Measurements from ENCODE around the gene SPG7. TPM values are rescaled to one million over a fixed set of nuclear protein-coding genes. Genes with fewer than 3 reads are reported as not detected.

The SPG7 gene
- total RNA-seq, 1 experiment from 2014 or later = 119 TPM

GRCh38 chr16:89577055-89577759 is 69.0 kb downstream of the SPG7 start:
- H3K27me3 ChIP-seq (ENCODE audit: insufficient read depth, low read length) = peaks cover 3% of the 10 kb centered on the region; the same call in 1 of the 2 replicates
- no peak overlapping the region for H4K91ac ChIP-seq (ENCODE audit: insufficient read length, low read depth, low read length)
- H3K27ac ChIP-seq (ENCODE audit: insufficient read length, low read depth, low read length) = no peak overlapping the region
- no peak overlapping the region for H3K4me2 ChIP-seq (ENCODE audit: insufficient read depth, insufficient read length, low read length)
- no peak overlapping the region for H2AFZ ChIP-seq (ENCODE audit: low read length)
- no peaks in the 10 kb centered on the region for H4K20me1 ChIP-seq (ENCODE audit: control insufficient read depth, insufficient read depth, insufficient read length)
- Mint-ChIP-seq H3K4me1 (peaks cover 2 to 6% of the 10 kb centered on the region in 2 experiments; a peak in 2 of 4 replicates), H3K36me3 (ENCODE audit: insufficient read depth in 1 of 3, low read depth in 3 of 3) (peaks cover 0 to 6% (median 4%) of the 10 kb centered on the region in 3 experiments; a peak in 5 of 7 replicates), H3K9me3 (no peaks in the 10 kb centered on the region), H3K4me3 (peak overlapping the region; percentile 38 to 71), H3K27ac (no peak overlapping the region), H3K27me3 (ENCODE audit: low read depth) (peaks cover 50% of the 10 kb centered on the region)
- H3K4me1 ChIP-seq (ENCODE audit: insufficient read depth, low read length) = no peaks in the 10 kb centered on the region
- H3K14ac ChIP-seq (ENCODE audit: insufficient read depth, low read length) = no peak overlapping the region
- no peaks in the 10 kb centered on the region for H3K79me1 ChIP-seq (ENCODE audit: insufficient read depth, low read depth, low read length, poor library complexity, severe bottlenecking)
- no peaks in the 10 kb centered on the region for H3K79me2 ChIP-seq (ENCODE audit: insufficient read depth, low read length)
- H3T11ph ChIP-seq (ENCODE audit: low read length) = no peak overlapping the region
- no peak overlapping the region for H4K5ac ChIP-seq (ENCODE audit: insufficient read length, low read depth, low read length)
- no peak overlapping the region for H2BK120ac ChIP-seq (ENCODE audit: low read depth, low read length, poor library complexity, severe bottlenecking)
- H2AK5ac ChIP-seq (ENCODE audit: insufficient read length, low read length) = no peak overlapping the region
- no peak overlapping the region for H2BK20ac ChIP-seq (ENCODE audit: low read depth, low read length, poor library complexity, severe bottlenecking)
- no peak overlapping the region for H3K4ac ChIP-seq (ENCODE audit: low read depth, low read length)
- no peak overlapping the region for H3K56ac ChIP-seq (ENCODE audit: insufficient read length, low read depth, low read length)
- no peak overlapping the region for H3K23ac ChIP-seq (ENCODE audit: insufficient read length, low read depth, low read length)
- peaks cover 11% of the 10 kb centered on the region for H3K23me2 ChIP-seq (ENCODE audit: insufficient read length, low read depth, low read length, poor library complexity, severe bottlenecking)
- no peak overlapping the region for H2BK15ac ChIP-seq (ENCODE audit: low read depth, low read length)
- no peak for DNase-seq
- H3K9me3 ChIP-seq (ENCODE audit: control insufficient read depth, low read depth, low read length) = no peaks in the 10 kb centered on the region
- no peak overlapping the region for H2BK5ac ChIP-seq (ENCODE audit: insufficient read length, low read length)
- no peak overlapping the region for H3K9ac ChIP-seq (ENCODE audit: extremely low read depth, insufficient read length, low read length)
- TF ChIP-seq CTCF (conservative IDR thresholded peaks at IDR 0.05) = no peak
- no peak overlapping the region for H4K8ac ChIP-seq (replicated peaks; ENCODE audit: insufficient read length, low read depth, low read length)
- no peak overlapping the region for H2BK12ac ChIP-seq (ENCODE audit: insufficient read length, low read depth, low read length)
- no CpG with 5 or more reads among the region's 25 CpGs for WGBS (ENCODE audit: extremely low coverage, insufficient read length, low lambda C conversion rate)
- H3K18ac ChIP-seq (ENCODE audit: insufficient read length, low read depth, low read length) = no peak overlapping the region
